ENCODE results near the gene ATXN1. TPM values are rescaled to one million over a fixed set of nuclear protein-coding genes. Genes with fewer than 3 reads are reported as not detected.

The ATXN1 gene
- polyA plus RNA-seq, 3 donors from 2014 or later = 6.9 to 14.7 (median 8.0) TPM

GRCh38 chr6:16776394-16777017, 15.2 kb upstream of the ATXN1 start:
- Mint-ChIP-seq H3K9me3 (peaks cover 0 to 2% (median 0%) of the 10 kb centered on the region in 6 donors), H3K27ac (no peak overlapping the region), H3K4me1 (peaks cover 3 to 8% of the 10 kb centered on the region in 2 donors), H3K4me3 (no peak overlapping the region), H3K36me3 (peaks cover 0 to 4% (median 3%) of the 10 kb centered on the region in 3 donors), H3K27me3 (ENCODE audit: low read depth in 3 of 3) (peaks cover 4 to 9% (median 5%) of the 10 kb centered on the region in 3 donors)
- no peak for DNase-seq

GRCh38 chr6:16774437-16774836, 13.2 kb upstream of the ATXN1 start:
- no peak overlapping the region for H3K4me3 Mint-ChIP-seq
- DNase-seq = no peak
- H3K9me3 Mint-ChIP-seq = peaks cover 0 to 2% (median 0%) of the 10 kb centered on the region in 6 donors
- H3K27ac Mint-ChIP-seq = no peak overlapping the region
- peaks cover 4 to 9% (median 9%) of the 10 kb centered on the region in 3 donors for H3K27me3 Mint-ChIP-seq (ENCODE audit: low read depth in 3 of 3)
- H3K36me3 Mint-ChIP-seq = peaks cover 0 to 3% (median 0%) of the 10 kb centered on the region in 3 donors
- peaks cover 24 to 29% of the 10 kb centered on the region in 2 donors for H3K4me1 Mint-ChIP-seq

GRCh38 chr6:16773362-16773761, 12.1 kb upstream of the ATXN1 start:
- Mint-ChIP-seq H3K36me3 (peaks cover 0 to 3% (median 0%) of the 10 kb centered on the region in 3 donors), H3K27ac (no peak overlapping the region), H3K4me1 (peaks cover 35 to 40% of the 10 kb centered on the region in 2 donors), H3K27me3 (ENCODE audit: low read depth in 3 of 3) (peaks cover 4 to 9% (median 5%) of the 10 kb centered on the region in 3 donors), H3K4me3 (no peak overlapping the region), H3K9me3 (peaks cover 0 to 2% (median 0%) of the 10 kb centered on the region in 6 donors)
- DNase-seq = no peak

GRCh38 chr6:16770701-16771569, 9.7 kb upstream of the ATXN1 start:
- Mint-ChIP-seq H3K9me3 (no peaks in the 10 kb centered on the region), H3K27ac (peak overlapping the region; percentile 78 to 93 (median 86)), H3K4me3 (peak overlapping the region; percentile 38 to 78 (median 69)), H3K36me3 (no peaks in the 10 kb centered on the region), H3K27me3 (ENCODE audit: low read depth in 3 of 3) (peaks cover 2 to 7% (median 4%) of the 10 kb centered on the region in 3 donors), H3K4me1 (peaks cover 52 to 61% of the 10 kb centered on the region in 2 donors)
- DNase-seq = peak; percentile 73 to 77 (median 75)

DNA sequence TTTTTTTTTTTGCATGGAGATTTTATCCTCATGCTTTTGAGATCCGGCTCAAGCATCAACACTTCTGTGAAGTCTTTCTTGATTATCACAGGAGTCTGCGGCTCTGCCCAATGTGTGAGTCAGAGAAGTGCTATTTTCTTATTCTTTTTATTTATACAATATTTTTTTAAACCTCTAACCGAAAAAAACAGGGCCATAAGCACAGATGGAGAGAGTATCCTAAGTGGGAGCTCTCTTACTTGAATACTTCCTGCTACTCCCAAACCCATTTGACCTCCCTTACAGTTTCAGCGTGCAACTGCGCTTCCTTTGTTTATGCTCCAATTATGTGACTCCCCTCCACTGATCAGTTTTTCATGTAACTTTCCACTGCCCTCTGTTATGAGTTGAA, 8.7 kb upstream of the ATXN1 start:
- no peaks in the 10 kb centered on the region for H3K9me3 Mint-ChIP-seq
- peak overlapping the region; percentile 8 to 73 (median 61) for H3K4me3 Mint-ChIP-seq
- H3K27me3 Mint-ChIP-seq (ENCODE audit: low read depth in 3 of 3) = peaks cover 2 to 7% (median 4%) of the 10 kb centered on the region in 3 donors
- H3K36me3 Mint-ChIP-seq = no peaks in the 10 kb centered on the region
- no peak for DNase-seq
- peak overlapping the region; percentile 77 to 88 (median 86) for H3K27ac Mint-ChIP-seq
- H3K4me1 Mint-ChIP-seq = peaks cover 59 to 71% of the 10 kb centered on the region in 2 donors

- peak; percentile 82 to 84 (median 83) for DNase-seq
- Mint-ChIP-seq H3K36me3 (no peaks in the 10 kb centered on the region), H3K27ac (peak overlapping the region; percentile 63 to 88 (median 82)), H3K27me3 (ENCODE audit: low read depth in 3 of 3) (peaks cover 2 to 7% (median 4%) of the 10 kb centered on the region in 3 donors), H3K9me3 (no peaks in the 10 kb centered on the region), H3K4me1 (peaks cover 64 to 77% of the 10 kb centered on the region in 2 donors), H3K4me3 (peak overlapping the region; percentile 8 to 73 (median 61))
Measured at GRCh38 chr6:16769131-16769985, 8.1 kb upstream of the ATXN1 start.

GRCh38 chr6:16768477-16768830, 7.2 kb upstream of the ATXN1 start:
- H3K36me3 Mint-ChIP-seq = no peaks in the 10 kb centered on the region
- no peak for DNase-seq
- no peak overlapping the region for H3K4me3 Mint-ChIP-seq
- H3K27ac Mint-ChIP-seq = peak overlapping the region; percentile 60 to 86 (median 80)
- H3K9me3 Mint-ChIP-seq = no peaks in the 10 kb centered on the region
- H3K27me3 Mint-ChIP-seq (ENCODE audit: low read depth in 3 of 3) = peaks cover 2 to 6% (median 3%) of the 10 kb centered on the region in 3 donors
- H3K4me1 Mint-ChIP-seq = peaks cover 70 to 86% of the 10 kb centered on the region in 2 donors

DNA sequence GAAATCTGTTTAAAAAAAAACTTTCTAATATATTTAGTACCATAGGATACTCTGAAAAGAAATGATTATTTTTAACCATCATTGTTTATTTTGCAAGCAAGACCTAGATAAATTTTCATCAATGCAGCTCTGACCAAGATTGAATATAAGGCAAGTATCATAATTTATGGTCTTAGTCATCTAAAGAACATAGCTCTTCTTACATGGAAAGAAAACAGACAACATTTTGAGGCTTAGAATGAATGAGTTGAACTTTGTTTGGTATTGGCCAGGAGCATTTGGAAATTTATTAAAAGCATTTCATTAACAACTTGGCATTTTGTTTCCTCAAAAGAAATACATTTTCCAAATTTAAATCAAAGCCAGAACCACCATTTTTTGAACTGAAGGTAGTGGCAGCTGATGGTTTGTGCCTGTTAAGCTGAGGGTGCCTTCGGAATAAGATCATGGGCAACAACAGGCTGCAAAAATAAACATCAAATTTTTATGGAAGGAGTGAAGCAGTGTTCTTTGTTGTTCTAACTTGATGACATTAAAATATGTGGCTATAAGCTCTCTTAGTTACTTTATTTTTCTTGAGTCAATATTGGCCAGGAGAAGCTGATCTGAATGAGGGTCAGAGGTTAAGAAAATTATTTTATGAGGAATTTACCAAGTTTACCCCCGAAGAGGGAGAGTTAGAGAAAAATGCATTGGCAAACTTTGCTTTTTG, 6.7 kb upstream of the ATXN1 start:
- Mint-ChIP-seq H3K27me3 (ENCODE audit: low read depth in 3 of 3) (peaks cover 3 to 4% (median 4%) of the 10 kb centered on the region in 3 donors), H3K4me1 (peaks cover 75 to 91% of the 10 kb centered on the region in 2 donors), H3K27ac (peak overlapping the region in 5 of 6 donors; percentile 60 to 86 (median 79)), H3K9me3 (no peaks in the 10 kb centered on the region), H3K36me3 (no peaks in the 10 kb centered on the region), H3K4me3 (no peak overlapping the region)
- no peak for DNase-seq

- H3K27me3 Mint-ChIP-seq (ENCODE audit: low read depth in 3 of 3) = peaks cover 4 to 10% (median 10%) of the 10 kb centered on the region in 3 donors
- H3K4me1 Mint-ChIP-seq = peaks cover 80 to 96% of the 10 kb centered on the region in 2 donors
- H3K27ac Mint-ChIP-seq = peak overlapping the region; percentile 49 to 86 (median 69)
- no peaks in the 10 kb centered on the region for H3K9me3 Mint-ChIP-seq
- H3K4me3 Mint-ChIP-seq = peak overlapping the region in 1 of 5 donors; percentile 4
- no peak for DNase-seq
- H3K36me3 Mint-ChIP-seq = no peaks in the 10 kb centered on the region
Measured at GRCh38 chr6:16766836-16767745, 5.8 kb upstream of the ATXN1 start.

- peaks cover 74 to 86% of the 10 kb centered on the region in 2 donors for H3K4me1 Mint-ChIP-seq
Measured at GRCh38 chr6:16766043-16766536, 4.8 kb upstream of the ATXN1 start.

GRCh38 chr6:16765235-16765634, 4.0 kb upstream of the ATXN1 start:
- H3K27me3 Mint-ChIP-seq (ENCODE audit: low read depth in 3 of 3) = peaks cover 5 to 22% (median 21%) of the 10 kb centered on the region in 3 donors
- H3K27ac Mint-ChIP-seq = peak overlapping the region in 3 of 6 donors; percentile 51 to 94 (median 60)
- no peak overlapping the region for H3K4me3 Mint-ChIP-seq
- DNase-seq = no peak
- peaks cover 0 to 4% (median 0%) of the 10 kb centered on the region in 3 donors for H3K36me3 Mint-ChIP-seq
- H3K9me3 Mint-ChIP-seq = no peaks in the 10 kb centered on the region
- peaks cover 67 to 78% of the 10 kb centered on the region in 2 donors for H3K4me1 Mint-ChIP-seq

More at GRCh38 chr6:16766043-16766536, 4.8 kb upstream of the ATXN1 start:
- peaks cover 0 to 3% (median 0%) of the 10 kb centered on the region in 3 donors for H3K36me3 Mint-ChIP-seq
- H3K4me3 Mint-ChIP-seq = peak overlapping the region in 4 of 5 donors; percentile 5 to 41 (median 20)
- DNase-seq = peak in 2 of 3 donors; percentile 21 to 26
- peaks cover 3 to 20% (median 19%) of the 10 kb centered on the region in 3 donors for H3K27me3 Mint-ChIP-seq (ENCODE audit: low read depth in 3 of 3)
- H3K27ac Mint-ChIP-seq = peak overlapping the region; percentile 77 to 94 (median 88)
- no peaks in the 10 kb centered on the region for H3K9me3 Mint-ChIP-seq
